PC-9 (cell line): ENCODE results near the gene HTR1B.

Experiments
- EZH2 ChIP-seq: fragments of 200-600 bp; sonication (generic); IDR thresholded peaks from 2 replicates; pipeline ENCODE4 v1.8.0; 2017; ENCODE audit warnings: antibody characterized with exemption, low read depth
- TF ChIP-seq, protein P1 (sequence below): fragments of 200-600 bp; sonication (generic); conservative IDR thresholded peaks from 2 replicates; pipeline ENCODE4 v1.6.1; 2017; ENCODE audit warnings: mixed run types, antibody characterized with exemption, mild to moderate bottlenecking, moderate library complexity

- TF ChIP-seq, protein P1, sequence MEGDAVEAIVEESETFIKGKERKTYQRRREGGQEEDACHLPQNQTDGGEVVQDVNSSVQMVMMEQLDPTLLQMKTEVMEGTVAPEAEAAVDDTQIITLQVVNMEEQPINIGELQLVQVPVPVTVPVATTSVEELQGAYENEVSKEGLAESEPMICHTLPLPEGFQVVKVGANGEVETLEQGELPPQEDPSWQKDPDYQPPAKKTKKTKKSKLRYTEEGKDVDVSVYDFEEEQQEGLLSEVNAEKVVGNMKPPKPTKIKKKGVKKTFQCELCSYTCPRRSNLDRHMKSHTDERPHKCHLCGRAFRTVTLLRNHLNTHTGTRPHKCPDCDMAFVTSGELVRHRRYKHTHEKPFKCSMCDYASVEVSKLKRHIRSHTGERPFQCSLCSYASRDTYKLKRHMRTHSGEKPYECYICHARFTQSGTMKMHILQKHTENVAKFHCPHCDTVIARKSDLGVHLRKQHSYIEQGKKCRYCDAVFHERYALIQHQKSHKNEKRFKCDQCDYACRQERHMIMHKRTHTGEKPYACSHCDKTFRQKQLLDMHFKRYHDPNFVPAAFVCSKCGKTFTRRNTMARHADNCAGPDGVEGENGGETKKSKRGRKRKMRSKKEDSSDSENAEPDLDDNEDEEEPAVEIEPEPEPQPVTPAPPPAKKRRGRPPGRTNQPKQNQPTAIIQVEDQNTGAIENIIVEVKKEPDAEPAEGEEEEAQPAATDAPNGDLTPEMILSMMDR: no peak
- TF ChIP-seq EZH2: no peak
Observed at GRCh38 chr6:77463861-77464494, 687 bp upstream of the HTR1B start.
